GM12872 (cell line): Measurements from ENCODE around the gene PAPSS2.

ENCODE experiments used
- TF ChIP-seq, protein P1 (sequence below): IDR thresholded peaks from 3 replicates; pipeline ENCODE4 v1.5.1; 2011; ENCODE audit warnings: low read depth, mild to moderate bottlenecking, low read length, moderate library complexity; ENCODE audit not compliant: insufficient read depth

PAPSS2 gene

GRCh38 chr10:87668324-87669074 lies 8.8 kb downstream of the PAPSS2 start:
- TF ChIP-seq, protein P1, sequence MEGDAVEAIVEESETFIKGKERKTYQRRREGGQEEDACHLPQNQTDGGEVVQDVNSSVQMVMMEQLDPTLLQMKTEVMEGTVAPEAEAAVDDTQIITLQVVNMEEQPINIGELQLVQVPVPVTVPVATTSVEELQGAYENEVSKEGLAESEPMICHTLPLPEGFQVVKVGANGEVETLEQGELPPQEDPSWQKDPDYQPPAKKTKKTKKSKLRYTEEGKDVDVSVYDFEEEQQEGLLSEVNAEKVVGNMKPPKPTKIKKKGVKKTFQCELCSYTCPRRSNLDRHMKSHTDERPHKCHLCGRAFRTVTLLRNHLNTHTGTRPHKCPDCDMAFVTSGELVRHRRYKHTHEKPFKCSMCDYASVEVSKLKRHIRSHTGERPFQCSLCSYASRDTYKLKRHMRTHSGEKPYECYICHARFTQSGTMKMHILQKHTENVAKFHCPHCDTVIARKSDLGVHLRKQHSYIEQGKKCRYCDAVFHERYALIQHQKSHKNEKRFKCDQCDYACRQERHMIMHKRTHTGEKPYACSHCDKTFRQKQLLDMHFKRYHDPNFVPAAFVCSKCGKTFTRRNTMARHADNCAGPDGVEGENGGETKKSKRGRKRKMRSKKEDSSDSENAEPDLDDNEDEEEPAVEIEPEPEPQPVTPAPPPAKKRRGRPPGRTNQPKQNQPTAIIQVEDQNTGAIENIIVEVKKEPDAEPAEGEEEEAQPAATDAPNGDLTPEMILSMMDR: no peak

- TF ChIP-seq, protein P1: no peak
Observed at GRCh38 chr10:87669752-87670151, 10.1 kb downstream of the PAPSS2 start.

- TF ChIP-seq, protein P1: no peak
Observed at GRCh38 chr10:87670586-87670985, 10.9 kb downstream of the PAPSS2 start.

DNA sequence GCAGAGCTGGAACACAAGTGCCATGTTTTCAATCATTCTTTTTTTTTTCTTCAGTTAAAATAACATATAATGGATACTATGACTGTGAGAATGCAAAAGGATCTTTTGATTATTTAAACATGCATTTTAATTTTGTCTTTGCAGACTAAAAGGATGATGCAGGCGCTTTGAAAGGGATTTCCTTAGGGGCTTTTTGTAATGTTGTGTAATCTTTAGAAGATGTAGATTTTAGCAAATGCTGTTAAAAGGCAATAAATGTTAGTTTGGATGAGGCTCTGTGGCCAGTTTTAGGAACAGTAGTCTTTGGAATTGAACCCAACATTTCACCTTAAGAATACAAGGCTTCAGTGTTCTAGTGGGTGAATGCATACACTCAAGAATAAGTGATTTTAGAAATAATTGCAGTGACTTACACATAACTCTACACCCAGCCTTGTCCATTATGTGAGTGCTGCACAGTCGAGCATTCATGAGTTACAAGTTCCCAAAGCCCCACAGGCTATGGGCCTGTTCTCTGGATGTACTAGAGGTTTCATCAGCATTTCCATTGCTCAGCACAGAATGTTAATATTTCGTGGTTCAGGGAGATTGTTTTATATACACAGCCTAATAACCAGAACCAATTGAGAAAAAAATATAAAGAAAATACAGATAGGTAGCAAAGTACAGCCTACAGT lies 11.6 kb downstream of the PAPSS2 start:
- TF ChIP-seq, protein P1: no peak

- TF ChIP-seq, protein P1: no peak
Observed at GRCh38 chr10:87672551-87672950, 12.9 kb downstream of the PAPSS2 start.

DNA sequence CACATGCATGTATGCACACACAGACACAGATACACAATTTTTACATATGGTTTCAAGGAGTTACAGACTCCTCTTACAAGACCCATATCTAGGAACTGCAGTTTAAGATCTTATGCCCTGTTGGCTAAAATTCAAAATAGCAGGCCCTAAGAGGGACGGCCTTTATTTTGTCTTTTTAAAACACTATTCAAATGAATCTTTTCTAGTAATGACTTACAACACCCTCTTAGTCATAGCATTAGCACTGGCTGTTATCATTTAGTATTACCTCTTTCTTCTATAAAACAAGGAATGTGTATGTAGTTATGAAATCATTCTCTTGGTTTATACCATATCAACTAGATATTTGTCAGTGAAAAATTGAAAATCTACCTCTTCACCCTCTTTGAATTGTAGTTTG lies 15.3 kb downstream of the PAPSS2 start:
- TF ChIP-seq, protein P1: no peak

- TF ChIP-seq, protein P1: no peak
Observed at GRCh38 chr10:87675396-87676376, 16.0 kb downstream of the PAPSS2 start.
